K562 (cell line): ENCODE results near the gene ROM1. TPM values are rescaled to one million over a fixed set of nuclear protein-coding genes. Genes with fewer than 3 reads are reported as not detected.

Experiments
- ATAC-seq: fragments of 200-7000 bp; cut with Tn5 transposase; 3 replicates; pipeline ENCODE4 v1.9.1; 2020; ENCODE audit warnings: moderate library complexity
- BruUV-seq: library from RNA; stranded (reverse); fragments of 400-500 nt; replicated peaks from 2 replicates; lab custom pipeline; 2021; lab: Mats Ljungman, UMichigan
- CTCF ChIA-PET: fragments of 300-600 bp; formaldehyde crosslinking; extraction: SDS; loops from one replicate; lab custom pipeline; 2021; ENCODE audit warnings: low intra/inter-chr PET ratio; lab: Yijun Ruan, JAX
- POLR2A ChIA-PET: fragments of 300-600, 350-650 bp; sonication (Branson Sonifier 250); formaldehyde crosslinking; extraction: SDS; loops from one replicate; lab custom pipeline; 2021; ENCODE audit warnings: antibody characterized with exemption, inconsistent platforms; lab: Yijun Ruan, JAX
- DNase-seq, 4 experiments: peaks; one replicate each; pipeline versions ENCODE4 v3.0.0 to v3.0.0-alpha.2; 2011 to 2018; ENCODE audit warnings: low spot score in 3 of 4, mixed read lengths in 3 of 4; ENCODE audit errors: extremely low read depth in 1 of 4
- FAIRE-seq: peaks from 2 replicates; lab custom pipeline; 2011; peaks lifted over from hg19 to GRCh38; lab: Jason Lieb, UNC
- H2AFZ ChIP-seq: 2 replicates; pipeline ENCODE4 v1.6.0; 2011; ENCODE audit warnings: low read depth, low read length, control low read depth, inconsistent platforms
- H3K27ac ChIP-seq: fragments of 200-600 bp; 3 replicates; pipeline ENCODE4 v1.8.0; 2011; ENCODE audit warnings: low read depth, mild to moderate bottlenecking, control low read depth, inconsistent platforms, low read length, moderate library complexity, mixed read lengths; ENCODE audit errors: extremely low read depth
- H3K27me3 ChIP-seq, 2 experiments: fragments of 300-600 bp in 1 of 2; 2 replicates in 1 of 2; 3 replicates in 1 of 2; pipeline versions ENCODE4 v1.6.0 to v1.8.0; 2011; ENCODE audit warnings: inconsistent platforms in 2 of 2, low read length in 2 of 2, mild to moderate bottlenecking in 1 of 2, mixed read lengths in 1 of 2, moderate library complexity in 1 of 2; ENCODE audit not compliant: control insufficient read depth in 2 of 2, insufficient read depth in 2 of 2
- H3K36me3 ChIP-seq: fragments of 300-600 bp; 3 replicates; pipeline ENCODE4 v1.8.0; 2011; ENCODE audit warnings: mild to moderate bottlenecking, low read length, inconsistent platforms; ENCODE audit not compliant: control insufficient read depth, insufficient read depth
- H3K4me1 ChIP-seq, 2 experiments: fragments of 200-600 bp in 1 of 2; replicated peaks in 1 of 2; 2 replicates in 1 of 2; 3 replicates in 1 of 2; pipeline versions ENCODE4 v1.5.1 to v1.8.0; 2011; ENCODE audit warnings: inconsistent platforms in 2 of 2, low read length in 2 of 2, mild to moderate bottlenecking in 1 of 2, mixed read lengths in 1 of 2, moderate library complexity in 1 of 2; ENCODE audit not compliant: control insufficient read depth in 2 of 2, insufficient read depth in 2 of 2
- H3K4me2 ChIP-seq: 2 replicates; pipeline ENCODE4 v1.6.1; 2011; ENCODE audit warnings: low read length, control low read depth, inconsistent platforms, mixed read lengths; ENCODE audit not compliant: insufficient read depth
- H3K4me3 ChIP-seq: fragments of 200-600 bp; sonication (generic), shearing (Covaris generic); 2 replicates; pipeline ENCODE4 v1.5.1; 2016; ENCODE audit warnings: control low read depth, inconsistent platforms
- H3K79me2 ChIP-seq: fragments of 200-600 bp; 3 replicates; pipeline ENCODE4 v1.8.0; 2011; ENCODE audit warnings: low read length, inconsistent platforms; ENCODE audit not compliant: control insufficient read depth, insufficient read depth
- H3K9ac ChIP-seq, 2 experiments: 2 replicates each; pipeline versions ENCODE4 v1.6.0 to v1.6.1; 2011; ENCODE audit warnings: low read depth in 2 of 2, low read length in 2 of 2, control low read depth in 1 of 2, inconsistent platforms in 1 of 2, mild to moderate bottlenecking in 1 of 2, mixed read lengths in 1 of 2; ENCODE audit not compliant: insufficient read depth in 1 of 2
- H3K9me1 ChIP-seq: one replicate; pipeline ENCODE4 v1.6.0; 2011; ENCODE audit warnings: inconsistent platforms, mild to moderate bottlenecking, low read length, moderate library complexity; ENCODE audit not compliant: control insufficient read depth, insufficient read depth
- H3K9me3 ChIP-seq: replicated peaks from 2 replicates; pipeline ENCODE4 v1.5.1; 2011; ENCODE audit warnings: low read depth, low read length, inconsistent platforms; ENCODE audit not compliant: control insufficient read depth, insufficient read depth
- H4K20me1 ChIP-seq: replicated peaks from 2 replicates; pipeline ENCODE4 v1.6.1; 2011; ENCODE audit warnings: low read length, inconsistent platforms, mixed read lengths; ENCODE audit not compliant: control insufficient read depth, insufficient read depth
- CHD4 ChIP-seq: fragments of 200-600 bp; sonication (generic); IDR thresholded peaks from 3 replicates; pipeline ENCODE4 v1.6.1; 2012; ENCODE audit warnings: low read depth, mild to moderate bottlenecking, mixed read lengths, low read length, inconsistent platforms; ENCODE audit not compliant: insufficient read depth, insufficient replicate concordance, poor library complexity, severe bottlenecking
- DDX20 ChIP-seq: fragments of 450-650 bp; IDR thresholded peaks from 2 replicates; pipeline ENCODE4 v1.6.1; 2016; ENCODE audit warnings: missing genetic modification characterization, low read depth, mild to moderate bottlenecking, missing compliant biosample characterization, moderate library complexity
- DEAF1 ChIP-seq: fragments of 450-650 bp; formaldehyde crosslinking; IDR thresholded peaks from 2 replicates; pipeline ENCODE4 v1.4.0; 2020; ENCODE audit warnings: mild to moderate bottlenecking, moderate library complexity
- FOXM1 ChIP-seq, 2 experiments: fragments of 450-650 bp in 1 of 2; sonication (generic) in 1 of 2; formaldehyde crosslinking in 1 of 2; IDR thresholded peaks; 2 replicates each; pipeline versions ENCODE4 v1.6.1 to v1.9.0; 2017 to 2022; ENCODE audit warnings: low read depth in 2 of 2, mild to moderate bottlenecking in 2 of 2, missing genetic modification reagents in 1 of 2, moderate library complexity in 1 of 2
- GTF2F1 ChIP-seq: IDR thresholded peaks from 2 replicates; pipeline ENCODE4 v1.6.1; 2011; ENCODE audit warnings: low read depth, low read length, improper control_type of control experiment
- HEY1 ChIP-seq: fragments of 250-450 bp; sonication (Bioruptor Pico); IDR thresholded peaks from 2 replicates; pipeline ENCODE4 v1.5.0; 2020; ENCODE audit warnings: mild to moderate bottlenecking, moderate library complexity, borderline replicate concordance
- MIER1 ChIP-seq: fragments of 450-650 bp; IDR thresholded peaks from 2 replicates; pipeline ENCODE4 v1.6.1; 2016; ENCODE audit warnings: antibody characterized with exemption, mild to moderate bottlenecking, low read depth
- NFE2 ChIP-seq: IDR thresholded peaks from 2 replicates; pipeline ENCODE4 v1.6.1; 2014; ENCODE audit warnings: antibody characterized with exemption, low read depth
- SMARCB1 ChIP-seq: IDR thresholded peaks from 2 replicates; pipeline ENCODE4 v1.6.1; 2011; ENCODE audit warnings: improper control_type of control experiment, low read depth; ENCODE audit not compliant: insufficient read length
- SMC3 ChIP-seq: conservative IDR thresholded peaks from 2 replicates; pipeline ENCODE4 v1.6.1; 2011; ENCODE audit warnings: low read depth, low read length, improper control_type of control experiment; ENCODE audit not compliant: insufficient read depth
- TAF7 ChIP-seq: fragments of 450-650 bp; IDR thresholded peaks from 2 replicates; pipeline ENCODE4 v1.6.1; 2016; ENCODE audit warnings: missing genetic modification characterization, missing compliant biosample characterization
- TSC22D4 ChIP-seq: fragments of 450-650 bp; IDR thresholded peaks from 2 replicates; pipeline ENCODE4 v1.6.1; 2016; ENCODE audit warnings: missing genetic modification characterization, missing biosample characterization, control low read depth
- XRCC4 ChIP-seq: IDR thresholded peaks from one replicate; pipeline ENCODE4 v1.6.1; 2011; ENCODE audit not compliant: insufficient read depth, insufficient read length; ENCODE audit errors: extremely low read depth
- ZBTB17 ChIP-seq: fragments of 450-650 bp; formaldehyde crosslinking; IDR thresholded peaks from 2 replicates; pipeline ENCODE4 v1.4.0; 2020; ENCODE audit warnings: mild to moderate bottlenecking
- ZBTB33 ChIP-seq: sonication (generic); formaldehyde crosslinking; IDR thresholded peaks from 2 replicates; pipeline ENCODE4 v1.8.1; 2023; ENCODE audit warnings: mild to moderate bottlenecking, missing genetic modification reagents
- WGBS: fragments of 100-300 bp; shearing (Covaris generic); methylation state at CpG from one replicate; pipeline ENCODE4 v1.1.6; 2016; ENCODE audit warnings: low coverage, mixed read lengths; ENCODE audit not compliant: insufficient coverage; ENCODE audit errors: missing lambda C conversion rate; 5-methylcytosine and 5-hydroxymethylcytosine counted together
- in situ Hi-C: fragments of 300-500 bp; cut with MboI; formaldehyde crosslinking; loops from 4 replicates; pipeline ENCODE4 v1.15.0; 2018; ENCODE audit warnings: inconsistent platforms, mixed read lengths
- intact Hi-C: fragments of 100-400 bp; cut with micrococcal nuclease; formaldehyde crosslinking; loops from 2 replicates; pipeline ENCODE4 v1.14.2; 2022
- polyA plus RNA-seq, 8 experiments: library from polyadenylated mRNA; depleted of rRNA in 4 of 8; stranded (reverse) in 5 of 8; unstranded in 3 of 8; fragments of >200 nt; fragmentation: Nextera tagmentation in 2 of 8; fragmentation: Illumina TruSeq in 1 of 8; extraction: Ambion mirVana in 2 of 8; extraction: Trizol in 1 of 8; gene quantifications; 2 replicates each; pipeline versions ENCODE4 v1.2.1 to v1.2.3, GENCODE V29; 2011 to 2014; ENCODE audit warnings: inconsistent platforms in 1 of 8, missing spikeins in 1 of 8
- total RNA-seq, 7 experiments: library from RNA; depleted of rRNA in 6 of 7; stranded (reverse); fragments of >200 nt in 6 of 7; fragmentation: Illumina TruSeq in 2 of 7; extraction: Trizol in 2 of 7; gene quantifications; 2 replicates each; pipeline versions ENCODE4 v1.2.1 to v1.2.3, GENCODE V29; 2011 to 2021; ENCODE audit warnings: low replicate concordance in 1 of 7

ROM1 gene
- total and polyA plus RNA-seq, 9 of the 15 experiments (the other 6 are each of a cell fraction or from before 2014, with no cell fraction given) = 0.75 to 4.0 (median 2.6) TPM

- TF ChIP-seq SMC3 (0 out of 2 replicates have a peak, but pooled peaks have one; percentile 8), DDX20 (no peak)
These were observed 24.0 kb upstream of the ROM1 start (continued) for GRCh38 chr11:62588966-62589637.

GRCh38 chr11:62591448-62592145, 21.5 kb upstream of the ROM1 start, which contains the start of gene TUT1:
Gene TUT1 (minus strand): TSS chr11:62591523. CDS start chr11:62591485, 38 bp downstream.
- ChIA-PET POLR2A (interaction anchor here (0.5 to 2.9 kb wide), 49 partner anchors 9 to 1229 kb away, joined by 3 to 45 read pairs (median 5); partner anchors contain the start of genes AHNAK, B3GAT3, BSCL2 and C11orf98), CTCF (interaction anchor here (0.6 kb wide), 1 partner anchor 178 kb away, joined by 3 read pairs; no protein-coding TSS in a partner anchor)
- BruUV-seq = TSS peak; percentile 99
- peaks cover 52% of the 10 kb centered on the region for H3K79me2 ChIP-seq
- H3K9ac ChIP-seq = peak within 1 kb of the TSS; percentile 86 to 95
- no peaks in the 10 kb centered on the region for H3K9me1 ChIP-seq
- no peaks in the 10 kb centered on the region for H4K20me1 ChIP-seq
- no peaks in the 10 kb centered on the region for H3K9me3 ChIP-seq
- under 1% methylated on average over 58 of the region's 58 CpGs for WGBS
- peak within 1 kb of the TSS; percentile 89 for H2AFZ ChIP-seq
- H3K4me3 ChIP-seq = peak within 1 kb of the TSS; percentile 63
- in situ Hi-C loops (no loop called here), intact Hi-C loops (loop anchor here (2.0 to 10.0 kb wide), 5 partner anchors 101 to 293 kb away; partner anchors contain the start of genes HNRNPUL2, SLC3A2 and TTC9C)
- peaks cover 69% of the 10 kb centered on the region for H3K36me3 ChIP-seq
- peak; percentile 81 to 99 (median 86) for DNase-seq
- peaks cover 24 to 25% of the 10 kb centered on the region in 2 experiments for H3K4me1 ChIP-seq
- no peaks in the 10 kb centered on the region for H3K27me3 ChIP-seq
- H3K27ac ChIP-seq = peak within 1 kb of the TSS; percentile 90
- peak; percentile 91 for ATAC-seq
- FAIRE-seq = peak; percentile 100
- peak within 1 kb of the TSS; percentile 98 for H3K4me2 ChIP-seq
- TF ChIP-seq GTF2F1 (peak; percentile 84; the same call in 1 of the 2 replicates), DEAF1 (peak; percentile 55; the same call in 1 of the 2 replicates), ZBTB17 (CRISPR knock-in tag) (no peak; the same call in 1 of the 2 replicates), SMARCB1 (no peak), XRCC4 (no peak), ZBTB33 (CRISPR knock-in tag) (peak; percentile 82), HEY1 (CRISPR knock-in tag) (no peak), MIER1 (no peak), TSC22D4 (tag) (no peak), NFE2 (no peak), TAF7 (peak; percentile 63; the same call in 1 of the 2 replicates), FOXM1 (IDR thresholded peaks at IDR 0.05; ENCODE audit: low read depth) (peak; percentile 77), FOXM1 (CRISPR knock-in tag; IDR thresholded peaks at IDR 0.05; ENCODE audit: low read depth) (no peak), CHD4 (no peak)
